HCT116 (cell line): ENCODE data around the gene TEF.

Experiments
- EZH2 ChIP-seq: fragments of 200-600 bp; sonication (generic); IDR thresholded peaks from 2 replicates; pipeline ENCODE4 v1.6.1; 2017; ENCODE audit warnings: antibody characterized with exemption, mixed run types
- JUND ChIP-seq: IDR thresholded peaks from 2 replicates; pipeline ENCODE4 v1.6.1; 2012
- POLR2A ChIP-seq: IDR thresholded peaks from 2 replicates; pipeline ENCODE4 v1.7.0; 2011; ENCODE audit warnings: borderline replicate concordance; ENCODE audit not compliant: insufficient read depth, insufficient read length; ENCODE audit errors: extremely low read depth
- POLR2AphosphoS5 ChIP-seq: IDR thresholded peaks from 2 replicates; pipeline ENCODE4 v1.6.1; 2011; ENCODE audit warnings: mild to moderate bottlenecking, low read depth, low read length, moderate library complexity

- TF ChIP-seq JUND = no peak
- TF ChIP-seq POLR2A = no peak
- no peak for TF ChIP-seq POLR2AphosphoS5
- TF ChIP-seq EZH2 = no peak
These were observed 17.2 kb downstream of the TEF start for GRCh38 chr22:41398921-41399320.
